PFSK-1 (cell line): ENCODE measurements around the gene IQGAP3.

Experiments used
- FOXP2 ChIP-seq: optimal IDR thresholded peaks from 2 replicates; pipeline ENCODE3; 2011; ENCODE audit warnings: borderline replicate concordance, control low read depth, inconsistent platforms; ENCODE audit not compliant: insufficient read depth; ENCODE audit errors: extremely low read length, extremely low read depth
- POLR2AphosphoS5 ChIP-seq: IDR thresholded peaks from 2 replicates; pipeline ENCODE4 v1.6.1; 2012; ENCODE audit warnings: low read depth, mild to moderate bottlenecking, control low read depth, low read length, moderate library complexity
- SIN3A ChIP-seq: IDR thresholded peaks from 2 replicates; pipeline ENCODE4 v1.6.1; 2012; ENCODE audit warnings: mild to moderate bottlenecking, low read length, moderate library complexity, borderline replicate concordance; ENCODE audit not compliant: insufficient read depth
- TAF1 ChIP-seq: IDR thresholded peaks from 2 replicates; pipeline ENCODE4 v1.6.1; 2012; ENCODE audit warnings: low read length, control low read depth, borderline replicate concordance; ENCODE audit not compliant: insufficient read depth
- TF ChIP-seq, protein P1 (sequence below), 2 experiments: IDR thresholded peaks; 2 replicates each; pipeline versions ENCODE4 v1.6.1 to v1.8.0; 2011 to 2012; ENCODE audit warnings: low read depth in 2 of 2, low read length in 2 of 2, control low read depth in 1 of 2, inconsistent platforms in 1 of 2, mild to moderate bottlenecking in 1 of 2, moderate library complexity in 1 of 2; ENCODE audit not compliant: insufficient read depth in 1 of 2

GRCh38 chr1:156547434-156547833, 24.9 kb downstream of the IQGAP3 start:
- TF ChIP-seq POLR2AphosphoS5 (no peak), TAF1 (no peak), SIN3A (no peak), FOXP2 (no peak)
- TF ChIP-seq, protein P1, sequence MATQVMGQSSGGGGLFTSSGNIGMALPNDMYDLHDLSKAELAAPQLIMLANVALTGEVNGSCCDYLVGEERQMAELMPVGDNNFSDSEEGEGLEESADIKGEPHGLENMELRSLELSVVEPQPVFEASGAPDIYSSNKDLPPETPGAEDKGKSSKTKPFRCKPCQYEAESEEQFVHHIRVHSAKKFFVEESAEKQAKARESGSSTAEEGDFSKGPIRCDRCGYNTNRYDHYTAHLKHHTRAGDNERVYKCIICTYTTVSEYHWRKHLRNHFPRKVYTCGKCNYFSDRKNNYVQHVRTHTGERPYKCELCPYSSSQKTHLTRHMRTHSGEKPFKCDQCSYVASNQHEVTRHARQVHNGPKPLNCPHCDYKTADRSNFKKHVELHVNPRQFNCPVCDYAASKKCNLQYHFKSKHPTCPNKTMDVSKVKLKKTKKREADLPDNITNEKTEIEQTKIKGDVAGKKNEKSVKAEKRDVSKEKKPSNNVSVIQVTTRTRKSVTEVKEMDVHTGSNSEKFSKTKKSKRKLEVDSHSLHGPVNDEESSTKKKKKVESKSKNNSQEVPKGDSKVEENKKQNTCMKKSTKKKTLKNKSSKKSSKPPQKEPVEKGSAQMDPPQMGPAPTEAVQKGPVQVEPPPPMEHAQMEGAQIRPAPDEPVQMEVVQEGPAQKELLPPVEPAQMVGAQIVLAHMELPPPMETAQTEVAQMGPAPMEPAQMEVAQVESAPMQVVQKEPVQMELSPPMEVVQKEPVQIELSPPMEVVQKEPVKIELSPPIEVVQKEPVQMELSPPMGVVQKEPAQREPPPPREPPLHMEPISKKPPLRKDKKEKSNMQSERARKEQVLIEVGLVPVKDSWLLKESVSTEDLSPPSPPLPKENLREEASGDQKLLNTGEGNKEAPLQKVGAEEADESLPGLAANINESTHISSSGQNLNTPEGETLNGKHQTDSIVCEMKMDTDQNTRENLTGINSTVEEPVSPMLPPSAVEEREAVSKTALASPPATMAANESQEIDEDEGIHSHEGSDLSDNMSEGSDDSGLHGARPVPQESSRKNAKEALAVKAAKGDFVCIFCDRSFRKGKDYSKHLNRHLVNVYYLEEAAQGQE (IDR thresholded peaks at IDR 0.05; ENCODE audit: insufficient read depth in 1 of 2, low read depth in 2 of 2, low read length in 2 of 2) = no peak
